BLaER1 treated with 17β-estradiol and CSF1 and Interleukin-3, amounts not matched to agents 10 nM and 100 nM (cell line): ENCODE measurements around the gene KCNH6.

ENCODE experiments used
- H3K27ac ChIP-seq, 11 experiments: shearing (Covaris generic); formaldehyde crosslinking; 2 replicates each; pipeline ENCODE4 v1.8.1; 2022
- H3K27me3 ChIP-seq, 11 experiments: shearing (Covaris generic); formaldehyde crosslinking; 2 replicates each; pipeline ENCODE4 v1.8.1; 2022
- H3K36me3 ChIP-seq, 11 experiments: shearing (Covaris generic); formaldehyde crosslinking; 2 replicates each; pipeline ENCODE4 v1.8.1; 2022
- H3K4me1 ChIP-seq, 10 experiments: shearing (Covaris generic); formaldehyde crosslinking; 2 replicates each; pipeline ENCODE4 v1.8.1; 2022
- H3K4me2 ChIP-seq, 11 experiments: shearing (Covaris generic); formaldehyde crosslinking; 2 replicates each; pipeline ENCODE4 v1.8.1; 2022
- H3K4me3 ChIP-seq, 10 experiments: shearing (Covaris generic); formaldehyde crosslinking; 2 replicates each; pipeline ENCODE4 v1.8.1; 2022
- H3K9ac ChIP-seq, 11 experiments: shearing (Covaris generic); formaldehyde crosslinking; 2 replicates each; pipeline ENCODE4 v1.8.1; 2022
- H3K9me3 ChIP-seq, 11 experiments: shearing (Covaris generic); formaldehyde crosslinking; replicated peaks in 1 of 11; 2 replicates each; pipeline ENCODE4 v1.8.1; 2022
- H4K20me1 ChIP-seq, 11 experiments: shearing (Covaris generic); formaldehyde crosslinking; 2 replicates each; pipeline ENCODE4 v1.8.1; 2022
- Cebpa-rat ChIP-seq, 11 experiments: shearing (Covaris generic); IDR thresholded peaks; 2 replicates each; pipeline ENCODE4 v1.8.1; 2022

Gene KCNH6

DNA sequence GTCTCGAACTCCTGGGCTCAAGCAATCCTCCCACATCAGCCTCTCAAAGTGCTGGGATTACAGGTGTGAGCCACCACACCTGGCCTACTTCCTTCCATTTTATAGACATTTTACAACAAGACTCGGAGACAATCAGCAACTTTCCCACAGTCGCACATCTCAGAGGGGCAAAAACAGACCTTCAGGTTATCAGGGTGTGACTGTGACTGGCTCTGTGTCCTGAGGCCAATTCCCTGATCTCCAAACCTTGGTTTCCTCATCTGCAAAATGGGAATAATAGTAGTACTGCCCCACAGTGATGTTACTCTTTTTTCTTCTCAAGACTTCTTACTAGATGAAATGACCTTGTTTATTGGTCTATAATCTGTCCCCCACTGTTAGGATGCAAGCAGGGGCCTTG, 10.8 kb upstream of the KCNH6 start:
- no peak for TF ChIP-seq Cebpa-rat (IDR thresholded peaks at IDR 0.05)
- H3K4me1 ChIP-seq: no peaks in the 10 kb centered on the region
- no peak overlapping the region for H3K9ac ChIP-seq
- no peak overlapping the region for H3K4me2 ChIP-seq
- H3K27ac ChIP-seq: no peak overlapping the region
- no peak overlapping the region for H3K4me3 ChIP-seq
- no peaks in the 10 kb centered on the region for H3K9me3 ChIP-seq
- no peaks in the 10 kb centered on the region for H3K27me3 ChIP-seq
- 0 out of 22 replicates have a peak, but pooled peaks cover 0 to 3% (median 0%) of the 10 kb centered on the region in 11 experiments for H4K20me1 ChIP-seq
- H3K36me3 ChIP-seq: no peaks in the 10 kb centered on the region

DNA sequence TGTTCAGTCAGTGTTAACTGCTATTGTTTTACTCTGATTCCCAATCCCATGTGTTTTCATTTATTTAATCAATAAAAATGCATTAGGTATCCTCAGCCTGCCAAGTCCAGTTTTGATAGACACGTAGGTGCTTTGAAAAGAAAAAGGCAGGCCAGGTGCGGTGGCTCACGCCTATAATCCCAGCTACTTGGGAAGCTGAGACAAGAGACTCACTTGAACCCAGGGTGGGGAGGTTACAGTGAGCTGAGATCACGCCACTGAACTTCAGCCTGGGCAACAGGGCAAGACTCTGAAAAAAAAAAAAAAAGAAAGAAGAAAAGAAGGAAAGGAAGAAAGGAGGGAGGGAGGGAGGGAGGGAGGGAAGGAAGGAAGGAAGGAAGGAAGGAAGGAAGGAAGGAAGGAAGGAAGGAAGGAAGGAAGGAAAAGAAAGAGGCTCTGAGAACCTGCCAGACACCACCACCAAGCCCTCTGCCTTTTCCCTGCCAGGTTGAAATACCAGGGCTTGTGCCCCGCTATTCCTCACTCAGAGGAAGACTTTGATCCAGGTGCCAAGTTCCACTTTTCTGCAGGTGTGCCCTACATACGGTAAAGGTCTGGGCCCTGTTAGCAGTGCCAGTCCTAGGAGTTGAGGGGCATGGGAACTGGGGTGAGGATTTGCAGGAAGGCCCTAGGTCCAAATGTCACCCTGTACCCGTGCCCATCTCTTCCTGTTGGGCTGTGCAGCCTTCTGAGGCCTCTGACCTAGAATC, 10.1 kb upstream of the KCNH6 start:
- Histone ChIP-seq H3K36me3 (no peaks in the 10 kb centered on the region), H3K4me1 (no peaks in the 10 kb centered on the region), H3K9ac (no peak overlapping the region), H4K20me1 (0 out of 22 replicates have a peak, but pooled peaks cover 0 to 3% (median 0%) of the 10 kb centered on the region in 11 experiments), H3K4me2 (no peak overlapping the region), H3K4me3 (no peak overlapping the region), H3K27ac (no peak overlapping the region), H3K27me3 (no peaks in the 10 kb centered on the region), H3K9me3 (no peaks in the 10 kb centered on the region)
- TF ChIP-seq Cebpa-rat (IDR thresholded peaks at IDR 0.05): no peak

DNA sequence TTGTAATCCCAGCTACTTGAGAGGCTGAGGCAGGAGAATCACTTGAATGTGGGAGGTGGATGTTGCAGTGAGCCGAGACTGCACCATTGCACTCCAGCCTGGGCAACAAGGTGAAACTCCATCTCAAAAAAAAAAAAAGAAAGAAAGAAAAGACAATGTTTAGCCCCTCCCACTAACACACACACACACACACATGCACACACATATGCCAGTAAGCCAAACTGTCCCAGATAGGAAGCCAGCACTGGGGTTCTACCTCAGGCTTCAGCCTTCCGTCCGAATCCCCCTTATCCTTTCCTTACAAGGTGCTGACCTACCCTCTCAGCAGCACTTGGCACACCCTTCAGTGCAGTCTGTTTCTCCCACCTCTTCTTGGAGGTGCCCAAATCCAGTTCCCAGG, 8.7 kb upstream of the KCNH6 start:
- no peak overlapping the region for H3K27ac ChIP-seq
- H3K9ac ChIP-seq: no peak overlapping the region
- H3K4me3 ChIP-seq: no peak overlapping the region
- H3K4me1 ChIP-seq: no peaks in the 10 kb centered on the region
- peaks cover 0 to 8% (median 0%) of the 10 kb centered on the region in 11 experiments; a peak in 1 of 22 replicates for H4K20me1 ChIP-seq
- TF ChIP-seq Cebpa-rat (IDR thresholded peaks at IDR 0.05): no peak
- H3K4me2 ChIP-seq: no peak overlapping the region
- H3K36me3 ChIP-seq: no peaks in the 10 kb centered on the region
- no peaks in the 10 kb centered on the region for H3K27me3 ChIP-seq
- H3K9me3 ChIP-seq: no peaks in the 10 kb centered on the region

DNA sequence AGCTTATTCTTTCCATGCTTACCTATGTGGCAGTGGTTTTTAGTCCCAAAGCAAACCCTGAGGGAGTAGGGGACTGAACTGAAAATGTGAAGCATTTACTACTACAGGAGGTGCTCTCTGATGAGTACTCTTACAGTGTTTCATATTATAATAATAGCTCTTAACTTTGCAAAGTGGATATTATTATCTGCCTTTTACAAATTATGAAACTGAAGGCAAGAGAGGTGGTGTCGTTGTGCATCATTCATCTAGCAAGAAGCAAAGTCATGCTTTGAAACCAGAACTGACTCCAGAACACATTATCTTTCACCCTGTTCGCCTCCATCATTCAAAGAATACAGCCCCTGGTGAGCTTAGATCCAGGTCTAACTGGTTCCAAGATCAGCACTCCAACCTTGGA, 8.2 kb upstream of the KCNH6 start:
- peaks cover 0 to 12% (median 0%) of the 10 kb centered on the region in 11 experiments; a peak in 1 of 22 replicates for H4K20me1 ChIP-seq
- H3K36me3 ChIP-seq: no peaks in the 10 kb centered on the region
- no peak overlapping the region for H3K9ac ChIP-seq
- H3K27me3 ChIP-seq: no peaks in the 10 kb centered on the region
- no peak for TF ChIP-seq Cebpa-rat (IDR thresholded peaks at IDR 0.05)
- H3K27ac ChIP-seq: no peak overlapping the region
- H3K4me3 ChIP-seq: no peak overlapping the region
- H3K4me1 ChIP-seq: no peaks in the 10 kb centered on the region
- no peaks in the 10 kb centered on the region for H3K9me3 ChIP-seq
- no peak overlapping the region for H3K4me2 ChIP-seq

DNA sequence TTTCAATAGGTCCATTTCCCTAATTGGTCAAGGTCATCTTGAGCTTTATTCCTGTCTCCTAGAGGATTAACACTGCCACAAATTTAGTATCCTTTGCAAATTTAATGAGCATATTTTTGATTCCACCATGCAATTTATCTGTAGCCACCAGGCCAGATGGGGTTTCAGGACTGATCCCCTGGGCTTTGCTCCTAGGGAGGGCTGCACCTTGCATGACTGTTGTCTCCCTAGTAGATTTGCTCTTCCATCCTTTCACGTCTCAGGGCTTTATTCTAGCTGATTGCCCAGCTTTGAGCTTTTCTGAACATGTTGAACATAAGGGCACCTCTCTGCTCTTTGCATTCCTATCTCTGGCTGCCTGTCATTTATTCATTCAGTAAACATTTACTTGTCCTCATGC, 7.7 kb upstream of the KCNH6 start:
- H3K27me3 ChIP-seq: no peaks in the 10 kb centered on the region
- H3K27ac ChIP-seq: no peak overlapping the region
- H3K9ac ChIP-seq: no peak overlapping the region
- no peak overlapping the region for H3K4me2 ChIP-seq
- no peaks in the 10 kb centered on the region for H3K4me1 ChIP-seq
- TF ChIP-seq Cebpa-rat (IDR thresholded peaks at IDR 0.05): no peak
- no peak overlapping the region for H3K4me3 ChIP-seq
- no peaks in the 10 kb centered on the region for H3K36me3 ChIP-seq
- H4K20me1 ChIP-seq: peaks cover 0 to 17% (median 0%) of the 10 kb centered on the region in 11 experiments; a peak in 2 of 22 replicates
- H3K9me3 ChIP-seq: no peaks in the 10 kb centered on the region

DNA sequence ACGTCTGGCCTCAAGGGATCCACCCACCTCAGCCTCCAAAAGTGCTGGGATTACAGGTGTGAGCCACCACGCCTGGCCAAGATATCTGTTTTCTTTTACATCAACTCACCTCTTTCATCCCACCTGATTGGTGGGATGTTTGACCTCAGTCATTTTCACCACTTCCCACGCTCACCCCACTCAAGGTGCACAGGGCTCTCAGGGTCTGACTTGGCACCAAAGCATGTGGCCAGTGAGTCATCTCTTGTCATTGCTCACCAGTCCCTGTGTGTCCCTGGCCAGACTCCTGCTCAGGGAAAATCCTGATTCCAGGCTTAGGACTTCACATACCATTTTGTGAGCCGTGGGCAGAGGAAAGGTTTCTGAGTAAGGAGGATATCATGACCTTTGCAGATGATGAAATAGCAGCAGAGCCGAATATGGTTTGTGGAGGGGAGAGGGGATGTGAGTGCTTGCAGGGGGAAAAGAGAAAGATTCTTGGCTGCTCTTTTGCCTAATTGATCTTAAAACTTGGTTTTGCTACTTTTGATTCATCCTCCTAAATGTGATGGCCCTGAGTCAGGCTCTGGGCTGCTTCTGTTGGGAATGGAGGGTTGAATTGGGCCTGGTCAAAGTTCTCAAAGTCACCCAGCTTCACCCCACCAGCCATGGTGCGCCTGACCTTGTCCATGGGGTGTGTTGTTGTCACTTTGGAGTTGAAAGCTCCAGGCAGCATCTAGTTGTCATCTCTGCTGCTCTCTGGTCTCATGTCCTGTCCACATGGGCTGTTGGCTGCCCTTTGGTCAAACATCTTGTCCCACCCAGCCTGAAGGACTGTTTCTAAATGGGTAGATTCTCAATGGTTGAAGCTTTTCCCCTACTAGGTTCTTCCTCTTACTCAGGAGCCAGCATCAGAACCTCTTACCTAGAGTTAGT, 6.0 kb upstream of the KCNH6 start:
- H3K27me3 ChIP-seq: no peaks in the 10 kb centered on the region
- H3K4me2 ChIP-seq: no peak overlapping the region
- no peaks in the 10 kb centered on the region for H3K4me1 ChIP-seq
- TF ChIP-seq Cebpa-rat (IDR thresholded peaks at IDR 0.05): no peak
- H4K20me1 ChIP-seq: peaks cover 0 to 32% (median 0%) of the 10 kb centered on the region in 11 experiments; a peak in 6 of 22 replicates
- no peak overlapping the region for H3K9ac ChIP-seq
- no peaks in the 10 kb centered on the region for H3K36me3 ChIP-seq
- H3K4me3 ChIP-seq: no peak overlapping the region
- H3K27ac ChIP-seq: no peak overlapping the region
- no peaks in the 10 kb centered on the region for H3K9me3 ChIP-seq

DNA sequence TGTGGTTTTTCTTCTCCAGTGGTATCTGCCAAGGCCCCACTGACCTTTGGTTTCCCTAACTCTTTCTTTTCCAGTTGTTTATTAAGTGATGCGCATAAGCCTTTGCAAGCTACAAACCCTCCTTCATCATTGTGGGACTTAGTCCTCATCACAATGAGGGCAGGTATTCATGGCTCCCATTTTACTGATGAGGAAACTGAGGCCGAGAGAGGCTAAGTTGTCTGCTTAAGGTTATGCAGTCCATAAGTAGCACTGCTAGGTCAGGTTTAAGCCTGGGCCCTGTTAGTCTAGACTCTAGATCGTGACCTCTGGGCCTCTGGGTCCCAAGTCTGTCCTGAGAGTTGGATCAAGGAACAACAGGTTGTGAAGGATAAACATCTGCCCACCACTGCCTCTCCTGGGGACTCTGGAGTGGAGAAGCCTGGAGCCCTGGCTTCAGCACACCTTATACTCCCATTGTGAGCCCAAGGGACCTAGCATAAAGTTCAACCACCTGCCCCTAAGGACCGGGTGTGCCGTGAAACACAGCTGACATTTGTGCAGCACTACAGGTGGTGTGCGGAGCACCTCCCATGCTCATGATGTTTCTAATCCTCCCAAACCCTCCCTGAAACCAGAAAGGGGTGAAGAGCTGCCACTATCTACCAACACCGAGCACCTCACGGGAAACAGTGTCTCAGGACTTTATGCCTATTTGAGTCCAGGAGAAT, 5.2 kb upstream of the KCNH6 start:
- no peak overlapping the region for H3K4me3 ChIP-seq

DNA sequence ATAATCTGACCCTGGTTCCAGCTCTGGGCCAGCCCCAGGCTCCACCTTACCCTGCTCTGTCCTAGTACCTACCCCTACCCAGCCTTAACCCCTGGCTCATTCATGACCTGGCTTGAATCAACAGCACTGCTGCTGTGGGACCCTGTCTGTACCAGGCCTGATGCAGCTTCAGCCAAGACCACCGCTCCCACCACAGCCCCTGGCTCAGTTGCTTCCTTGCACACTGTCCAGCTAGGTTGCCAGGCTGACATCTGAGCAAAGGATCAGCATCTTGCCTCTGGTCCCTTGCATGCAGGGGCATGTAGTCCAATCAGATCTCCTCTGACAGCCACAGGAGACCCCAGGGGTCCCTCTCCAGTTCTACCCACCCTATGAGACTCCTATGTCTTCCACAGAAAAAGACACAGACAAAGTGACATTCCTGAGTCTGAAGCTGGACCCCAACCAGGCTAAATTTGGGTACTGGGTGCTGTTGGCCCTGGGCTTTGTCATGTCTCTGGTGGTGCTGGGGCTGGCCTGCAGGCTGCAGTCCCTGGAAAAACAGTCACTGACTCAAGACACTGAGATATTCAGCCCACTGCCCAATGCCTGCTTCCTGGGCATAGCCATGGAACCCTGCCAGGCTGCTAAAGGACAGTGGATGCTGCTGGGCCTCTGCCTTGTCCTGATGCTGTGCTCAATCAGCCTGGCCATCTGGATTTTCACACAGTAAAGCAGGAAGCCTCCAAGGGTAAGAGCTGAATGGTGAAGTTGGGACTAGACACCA, 3.9 kb upstream of the KCNH6 start:
- no peak overlapping the region for H3K9ac ChIP-seq
- H3K27me3 ChIP-seq: peaks cover 0 to 6% (median 0%) of the 10 kb centered on the region in 11 experiments; a peak in 2 of 22 replicates
- H3K4me2 ChIP-seq: no peak overlapping the region
- TF ChIP-seq Cebpa-rat (IDR thresholded peaks at IDR 0.05): no peak
- no peak overlapping the region for H3K4me3 ChIP-seq
- no peaks in the 10 kb centered on the region for H3K9me3 ChIP-seq
- H3K36me3 ChIP-seq: no peaks in the 10 kb centered on the region
- peaks cover 0 to 42% (median 5%) of the 10 kb centered on the region in 11 experiments; a peak in 10 of 22 replicates for H4K20me1 ChIP-seq
- H3K4me1 ChIP-seq: peaks cover 0 to 3% (median 0%) of the 10 kb centered on the region in 10 experiments; a peak in 2 of 20 replicates
- H3K27ac ChIP-seq: no peak overlapping the region

More for the DNA sequence above, 5.2 kb upstream of the KCNH6 start:
- Histone ChIP-seq H3K4me2 (no peak overlapping the region), H3K9ac (no peak overlapping the region), H4K20me1 (peaks cover 0 to 32% (median 0%) of the 10 kb centered on the region in 11 experiments; a peak in 8 of 22 replicates), H3K36me3 (no peaks in the 10 kb centered on the region), H3K27ac (no peak overlapping the region), H3K4me1 (no peaks in the 10 kb centered on the region), H3K27me3 (no peaks in the 10 kb centered on the region), H3K9me3 (no peaks in the 10 kb centered on the region)
- TF ChIP-seq Cebpa-rat (IDR thresholded peaks at IDR 0.05): no peak
